ENCODE data around the gene CFAP126.
"Not testable (repeated sequence)": the region's sequence is repeated elsewhere in the genome, so short reads cannot be mapped to it uniquely, and the experiment has no call there.

Gene CFAP126, protein sequence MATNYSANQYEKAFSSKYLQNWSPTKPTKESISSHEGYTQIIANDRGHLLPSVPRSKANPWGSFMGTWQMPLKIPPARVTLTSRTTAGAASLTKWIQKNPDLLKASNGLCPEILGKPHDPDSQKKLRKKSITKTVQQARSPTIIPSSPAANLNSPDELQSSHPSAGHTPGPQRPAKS

DNA sequence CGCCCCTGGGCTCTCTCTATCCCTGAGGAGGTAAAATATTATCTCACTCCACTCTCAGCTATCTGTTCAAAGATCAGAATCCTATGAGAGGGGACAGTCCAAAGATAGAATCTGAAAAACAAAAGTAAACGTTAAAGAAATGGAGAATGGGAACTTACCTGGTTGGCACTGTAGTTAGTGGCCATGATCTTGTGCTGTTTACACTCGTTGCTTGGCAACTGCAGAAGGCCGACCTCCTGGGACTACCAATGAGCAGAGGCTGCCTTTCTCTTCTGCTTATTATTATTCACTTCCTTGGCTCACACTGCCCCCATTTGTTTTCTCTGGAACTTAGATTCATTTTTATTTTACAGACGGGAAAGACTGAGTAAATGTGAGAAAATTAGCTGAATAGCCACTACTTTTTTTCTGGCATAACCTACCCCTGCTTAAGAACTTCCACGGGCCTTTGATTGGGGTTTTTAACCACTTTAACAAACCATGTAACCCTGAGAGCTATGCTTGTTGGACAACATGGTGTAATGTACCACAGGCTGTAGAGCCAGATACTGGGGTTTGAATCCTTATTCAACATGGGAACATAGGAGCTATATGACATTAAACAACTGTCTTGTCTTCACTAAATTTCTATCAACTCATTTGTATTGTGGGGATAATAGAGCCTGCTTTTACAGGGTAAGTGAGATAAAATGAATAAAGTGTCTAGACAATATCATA is at the start of gene CFAP126:
Gene CFAP126 (minus strand): TSS at position 193 of the 717 bp plus-strand sequence. CDS start 8 bp downstream, at position 185.
- Histone ChIP-seq H2AFZ (no peak within 1 kb of the TSS), H3K4me2 (ENCODE audit: low read length) (no peak within 1 kb of the TSS), H3K9me3 (ENCODE audit: control insufficient read depth, low read length) (no peaks in the 10 kb centered on the region), H3K4me3 (ENCODE audit: low read depth, low read length) (no peak within 1 kb of the TSS), H3K9ac (no peak within 1 kb of the TSS), H3K79me2 (no peaks in the 10 kb centered on the region), H3K36me3 (ENCODE audit: control insufficient read depth, insufficient read depth, low read length) (no peaks in the 10 kb centered on the region), H3K27ac (peak within 1 kb of the TSS; percentile 65), H3K27me3 (ENCODE audit: control insufficient read depth, insufficient read depth, low read length) (no peaks in the 10 kb centered on the region), H3K4me1 (peaks cover 2% of the 10 kb centered on the region)
- TF ChIP-seq, protein P1, sequence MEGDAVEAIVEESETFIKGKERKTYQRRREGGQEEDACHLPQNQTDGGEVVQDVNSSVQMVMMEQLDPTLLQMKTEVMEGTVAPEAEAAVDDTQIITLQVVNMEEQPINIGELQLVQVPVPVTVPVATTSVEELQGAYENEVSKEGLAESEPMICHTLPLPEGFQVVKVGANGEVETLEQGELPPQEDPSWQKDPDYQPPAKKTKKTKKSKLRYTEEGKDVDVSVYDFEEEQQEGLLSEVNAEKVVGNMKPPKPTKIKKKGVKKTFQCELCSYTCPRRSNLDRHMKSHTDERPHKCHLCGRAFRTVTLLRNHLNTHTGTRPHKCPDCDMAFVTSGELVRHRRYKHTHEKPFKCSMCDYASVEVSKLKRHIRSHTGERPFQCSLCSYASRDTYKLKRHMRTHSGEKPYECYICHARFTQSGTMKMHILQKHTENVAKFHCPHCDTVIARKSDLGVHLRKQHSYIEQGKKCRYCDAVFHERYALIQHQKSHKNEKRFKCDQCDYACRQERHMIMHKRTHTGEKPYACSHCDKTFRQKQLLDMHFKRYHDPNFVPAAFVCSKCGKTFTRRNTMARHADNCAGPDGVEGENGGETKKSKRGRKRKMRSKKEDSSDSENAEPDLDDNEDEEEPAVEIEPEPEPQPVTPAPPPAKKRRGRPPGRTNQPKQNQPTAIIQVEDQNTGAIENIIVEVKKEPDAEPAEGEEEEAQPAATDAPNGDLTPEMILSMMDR (IDR thresholded peaks at IDR 0.05) = peak; percentile 13

DNA sequence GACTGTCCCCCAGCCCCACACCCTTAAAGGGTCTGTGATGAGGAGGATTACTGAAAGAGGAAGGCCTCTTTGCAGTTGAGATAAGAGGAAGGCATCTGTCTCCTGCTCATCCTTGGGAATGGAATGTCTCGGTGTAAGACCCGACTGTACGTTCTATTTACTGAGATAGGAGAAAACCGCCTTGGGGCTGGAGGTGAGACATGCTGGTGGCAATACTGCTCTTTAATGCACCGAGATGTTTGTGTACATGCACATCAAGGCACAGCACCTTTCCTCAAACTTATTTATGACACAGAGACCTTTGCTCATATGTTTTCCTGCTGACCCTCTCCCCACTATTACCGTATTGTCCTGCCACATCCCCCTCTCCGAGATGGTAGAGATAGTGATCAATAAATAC is 45.4 kb upstream of the CFAP126 start:
- not testable (repeated sequence) for H2AFZ ChIP-seq; H3K9me3 ChIP-seq (ENCODE audit: control insufficient read depth, low read length); H3K4me2 ChIP-seq (ENCODE audit: low read length); H3K4me1 ChIP-seq; H3K36me3 ChIP-seq (ENCODE audit: control insufficient read depth, insufficient read depth, low read length); H3K9ac ChIP-seq; H3K4me3 ChIP-seq (ENCODE audit: low read depth, low read length); H3K27ac ChIP-seq; H3K79me2 ChIP-seq; H3K27me3 ChIP-seq (ENCODE audit: control insufficient read depth, insufficient read depth, low read length)

DNA sequence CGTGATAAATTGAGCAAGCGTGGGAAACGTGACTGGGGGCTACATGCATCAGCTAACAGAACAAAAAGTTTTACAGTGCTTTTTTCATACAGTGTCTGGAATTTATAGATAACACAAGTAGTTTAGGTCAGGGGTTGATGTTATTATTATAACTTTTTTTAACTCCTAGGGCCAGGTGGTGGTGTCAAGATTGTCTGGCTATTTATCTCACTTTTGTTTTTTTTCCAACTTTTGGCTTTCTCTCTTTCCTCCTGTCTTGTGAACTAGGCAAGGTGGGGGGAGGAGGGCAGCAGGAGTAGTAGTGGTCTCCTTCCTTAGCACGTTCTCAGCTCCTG is 42.9 kb upstream of the CFAP126 start:
- not testable (repeated sequence) for H3K36me3 ChIP-seq (ENCODE audit: control insufficient read depth, insufficient read depth, low read length); H2AFZ ChIP-seq; H3K79me2 ChIP-seq; H3K4me3 ChIP-seq (ENCODE audit: low read depth, low read length); H3K27ac ChIP-seq; H3K27me3 ChIP-seq (ENCODE audit: control insufficient read depth, insufficient read depth, low read length); H3K9ac ChIP-seq; H3K9me3 ChIP-seq (ENCODE audit: control insufficient read depth, low read length); H3K4me2 ChIP-seq (ENCODE audit: low read length); H3K4me1 ChIP-seq

DNA sequence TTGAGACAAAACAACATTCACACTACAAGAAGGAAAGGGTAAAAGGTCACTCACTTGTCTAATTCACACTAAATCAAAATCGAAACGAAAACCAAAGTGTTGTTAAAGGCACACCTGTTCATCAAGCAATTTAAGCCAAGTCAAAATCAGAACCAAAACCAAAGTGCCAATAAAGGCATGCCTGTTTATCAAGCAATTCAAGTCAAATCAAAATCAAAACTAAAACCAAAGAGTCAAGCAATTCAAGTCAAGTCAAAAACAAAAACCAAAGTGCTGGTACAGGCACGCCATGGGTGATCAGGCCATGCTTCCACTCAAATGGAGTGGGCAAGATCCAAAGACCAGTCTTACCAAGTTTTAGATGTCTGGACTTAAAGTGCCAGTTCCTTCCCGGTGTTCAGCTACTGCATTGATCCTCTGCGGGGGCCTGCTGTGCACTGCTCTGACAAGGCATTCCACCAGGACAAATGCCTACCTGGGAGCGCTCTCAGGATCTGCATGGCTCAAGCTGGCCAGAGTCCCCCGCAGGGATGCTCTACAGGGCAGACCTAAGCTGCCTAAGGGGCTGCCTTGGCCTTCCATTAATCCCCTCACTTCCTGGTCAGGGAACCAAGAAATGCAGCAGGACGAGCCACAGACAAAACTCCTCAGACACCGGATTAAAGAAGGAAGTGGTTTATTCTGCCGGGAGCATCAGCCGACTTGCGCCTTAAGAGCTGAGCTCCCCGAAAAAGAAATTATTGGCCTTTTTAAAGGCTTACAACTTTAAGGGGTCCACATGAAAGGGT is 42.4 kb upstream of the CFAP126 start:
- H3K27ac ChIP-seq; H3K79me2 ChIP-seq; H3K36me3 ChIP-seq (ENCODE audit: control insufficient read depth, insufficient read depth, low read length); H3K9ac ChIP-seq; H2AFZ ChIP-seq; H3K4me2 ChIP-seq (ENCODE audit: low read length); H3K4me3 ChIP-seq (ENCODE audit: low read depth, low read length); H3K9me3 ChIP-seq (ENCODE audit: control insufficient read depth, low read length); H3K27me3 ChIP-seq (ENCODE audit: control insufficient read depth, insufficient read depth, low read length); H3K4me1 ChIP-seq: not testable (repeated sequence)

DNA sequence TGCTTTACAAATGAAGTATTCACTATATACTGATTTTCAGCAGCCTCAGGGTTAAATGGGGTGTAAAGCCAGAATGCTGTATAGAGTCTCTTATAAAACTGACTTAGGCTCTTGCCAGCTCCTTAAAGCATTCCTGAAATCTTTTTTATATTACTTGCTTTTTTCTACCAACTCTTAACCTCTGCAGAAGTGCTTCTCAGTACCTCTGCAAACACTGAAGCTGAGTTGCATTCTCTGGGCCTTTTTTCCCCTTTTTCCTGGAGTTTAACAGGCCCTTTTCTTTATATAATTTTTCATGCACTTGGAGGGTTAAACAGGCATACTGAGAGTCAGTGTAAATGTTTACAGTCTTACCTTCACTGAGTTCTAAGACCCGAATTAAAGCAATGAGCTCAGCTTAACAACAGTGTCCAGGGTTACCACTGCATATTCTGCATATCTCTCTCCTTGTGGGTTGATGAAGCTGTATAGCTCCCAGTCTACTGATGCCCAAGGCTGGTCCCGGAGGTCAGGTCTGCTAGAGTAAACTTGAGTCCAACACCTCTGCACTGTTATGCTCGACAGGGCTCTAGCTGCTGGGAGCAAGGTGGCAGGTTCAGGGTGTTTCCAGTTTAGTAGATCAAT is 40.9 kb upstream of the CFAP126 start:
- no peak overlapping the region for H3K27ac ChIP-seq
- TF ChIP-seq, protein P1 (IDR thresholded peaks at IDR 0.05) = no peak
- no peaks in the 10 kb centered on the region for H3K36me3 ChIP-seq (ENCODE audit: control insufficient read depth, insufficient read depth, low read length)
- H3K9me3 ChIP-seq (ENCODE audit: control insufficient read depth, low read length) = no peaks in the 10 kb centered on the region
- H3K4me2 ChIP-seq (ENCODE audit: low read length) = no peak overlapping the region
- no peaks in the 10 kb centered on the region for H3K4me1 ChIP-seq
- no peak overlapping the region for H2AFZ ChIP-seq
- no peaks in the 10 kb centered on the region for H3K79me2 ChIP-seq
- no peaks in the 10 kb centered on the region for H3K27me3 ChIP-seq (ENCODE audit: control insufficient read depth, insufficient read depth, low read length)
- H3K4me3 ChIP-seq (ENCODE audit: low read depth, low read length) = no peak overlapping the region
- no peak overlapping the region for H3K9ac ChIP-seq

DNA sequence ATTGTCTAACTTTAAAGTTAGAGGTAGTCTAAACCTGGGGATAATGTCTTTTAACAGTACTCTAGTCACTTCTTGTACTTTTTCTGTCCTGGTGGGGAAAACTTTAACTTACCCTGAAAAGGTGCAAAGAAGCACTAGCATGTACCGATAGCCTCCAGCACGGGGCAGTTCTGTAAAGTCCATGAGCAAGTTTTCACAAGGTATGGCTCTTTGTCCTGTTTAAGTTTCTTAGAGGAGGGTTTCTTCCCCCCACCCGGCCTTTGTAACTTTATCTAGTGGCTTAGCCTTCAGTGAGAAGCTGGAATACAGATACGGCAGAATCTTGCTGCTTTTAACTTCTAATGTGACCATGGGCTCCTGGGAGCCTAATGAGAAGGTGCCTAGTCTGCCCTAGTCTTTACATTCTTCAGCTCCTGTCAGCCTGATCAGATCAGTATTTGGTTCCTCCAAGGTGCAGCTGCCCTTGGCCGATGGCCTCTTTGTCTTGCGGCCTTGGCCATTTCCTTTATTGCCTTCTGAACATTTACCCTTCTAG is 39.8 kb upstream of the CFAP126 start:
- H3K4me2 ChIP-seq (ENCODE audit: low read length) = no peak overlapping the region
- H3K4me1 ChIP-seq = no peaks in the 10 kb centered on the region
- no peak overlapping the region for H3K27ac ChIP-seq
- H3K9ac ChIP-seq = no peak overlapping the region
- H3K36me3 ChIP-seq (ENCODE audit: control insufficient read depth, insufficient read depth, low read length) = no peaks in the 10 kb centered on the region
- H2AFZ ChIP-seq = no peak overlapping the region
- no peaks in the 10 kb centered on the region for H3K27me3 ChIP-seq (ENCODE audit: control insufficient read depth, insufficient read depth, low read length)
- no peaks in the 10 kb centered on the region for H3K9me3 ChIP-seq (ENCODE audit: control insufficient read depth, low read length)
- no peaks in the 10 kb centered on the region for H3K79me2 ChIP-seq
- TF ChIP-seq, protein P1 (IDR thresholded peaks at IDR 0.05) = no peak
- no peak overlapping the region for H3K4me3 ChIP-seq (ENCODE audit: low read depth, low read length)

DNA sequence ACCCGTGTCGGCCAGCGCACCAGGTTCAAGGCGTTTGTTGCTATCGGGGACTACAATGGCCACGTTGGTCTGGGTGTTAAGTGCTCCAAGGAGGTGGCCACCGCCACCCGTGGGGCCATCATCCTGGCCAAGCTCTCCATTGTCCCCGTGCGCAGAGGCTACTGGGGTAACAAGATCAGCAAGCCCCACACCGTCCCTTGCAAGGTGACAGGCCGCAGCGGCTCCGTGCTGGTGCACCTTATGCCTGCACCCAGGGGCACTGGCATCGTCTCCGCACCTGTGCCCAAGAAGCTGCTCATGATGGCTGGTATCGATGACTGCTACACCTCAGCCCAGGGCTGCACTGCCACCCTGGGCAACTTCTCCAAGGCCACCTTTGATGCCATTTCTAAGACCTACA is 38.9 kb upstream of the CFAP126 start:
- H3K4me1 ChIP-seq; H3K27ac ChIP-seq; H3K4me2 ChIP-seq (ENCODE audit: low read length); H3K9me3 ChIP-seq (ENCODE audit: control insufficient read depth, low read length); H3K9ac ChIP-seq; H3K36me3 ChIP-seq (ENCODE audit: control insufficient read depth, insufficient read depth, low read length); H3K79me2 ChIP-seq; H3K4me3 ChIP-seq (ENCODE audit: low read depth, low read length); H2AFZ ChIP-seq; H3K27me3 ChIP-seq (ENCODE audit: control insufficient read depth, insufficient read depth, low read length): not testable (repeated sequence)
